Measurements from ENCODE around the gene ZNF70.

The ZNF70 gene

GRCh38 chr22:23778577-23778900 lies 27.6 kb upstream of the ZNF70 start:
- DNase-seq, result no peak

- DNase-seq, result no peak
Measured at GRCh38 chr22:23777776-23778576, 27.1 kb upstream of the ZNF70 start.

GRCh38 chr22:23775779-23776375 lies 25.0 kb upstream of the ZNF70 start:
- no peak for DNase-seq

- no peak for DNase-seq
Measured at GRCh38 chr22:23774922-23775436, 24.1 kb upstream of the ZNF70 start.

- no peak for DNase-seq
Measured at GRCh38 chr22:23774114-23774921, 23.4 kb upstream of the ZNF70 start.

- no peak for DNase-seq
Measured at GRCh38 chr22:23773483-23774113, 22.7 kb upstream of the ZNF70 start.

GRCh38 chr22:23772649-23773473 lies 21.9 kb upstream of the ZNF70 start, which contains the start of gene MMP11:
Gene MMP11 (plus strand): TSS chr22:23772849. CDS start chr22:23772871, 22 bp downstream.
- DNase-seq, result peak; percentile 27

- DNase-seq, result no peak
Measured at GRCh38 chr22:23772315-23772648, 21.4 kb upstream of the ZNF70 start.

GRCh38 chr22:23769321-23769965 lies 18.5 kb upstream of the ZNF70 start:
- no peak for DNase-seq

GRCh38 chr22:23767673-23768548 lies 17.0 kb upstream of the ZNF70 start, which contains the start of gene CHCHD10:
Gene CHCHD10 (minus strand): TSS chr22:23767972. CDS start chr22:23767874, 98 bp downstream.
- peak; percentile 54 for DNase-seq

GRCh38 chr22:23767303-23767672 lies 16.4 kb upstream of the ZNF70 start:
- DNase-seq, result no peak

- DNase-seq, result no peak
Measured at GRCh38 chr22:23764899-23765881, 14.3 kb upstream of the ZNF70 start.

- no peak for DNase-seq
Measured at GRCh38 chr22:23763954-23764353, 13.0 kb upstream of the ZNF70 start.

- DNase-seq, result no peak
Measured at GRCh38 chr22:23763579-23763945, 12.7 kb upstream of the ZNF70 start.

- DNase-seq, result no peak
Measured at GRCh38 chr22:23762842-23763578, 12.1 kb upstream of the ZNF70 start, which contains the start of gene C22orf15. Gene C22orf15 (plus strand): TSS chr22:23762990. CDS start chr22:23763307, 317 bp downstream.

GRCh38 chr22:23760056-23760455 lies 9.1 kb upstream of the ZNF70 start:
- no peak for DNase-seq

- DNase-seq, result no peak
Measured at GRCh38 chr22:23759566-23759965, 8.7 kb upstream of the ZNF70 start.

GRCh38 chr22:23756891-23757290 lies 6.0 kb upstream of the ZNF70 start:
- no peak for DNase-seq

GRCh38 chr22:23755711-23756110 lies 4.8 kb upstream of the ZNF70 start:
- DNase-seq, result no peak

Measured in NCI-H2029 (cell line).